Left colon (tissue), 2 donors: ENCODE data around the gene FRMD4A. TPM values are rescaled to one million over a fixed set of nuclear protein-coding genes. Genes with fewer than 3 reads are reported as not detected.
"Not testable (repeated sequence)": the region's sequence is repeated elsewhere in the genome, so short reads cannot be mapped to it uniquely, and the experiment has no call there.

Experiments
- ATAC-seq: fragments of 200-7000 bp; cut with Tn5 transposase; one replicate; pipeline ENCODE4 v1.9.1; 2020; ENCODE audit warnings: mild to moderate bottlenecking, moderate library complexity
- DNase-seq, 2 donors: peaks; one replicate each; pipeline ENCODE4 v3.0.0-alpha.2; 2020
- intact Hi-C, 2 donors: fragments of 100-400 bp; cut with DNase I in 1 of 2; cut with micrococcal nuclease in 1 of 2; formaldehyde crosslinking; loops; one replicate each; pipeline versions ENCODE4 v1.11.2 to v1.14.0; 2022; cut with DNase I, micrococcal nuclease
- total RNA-seq, 2 donors: library from RNA; stranded (reverse); fragmentation: NEBNext Ultra II Directional; extraction: Animal tissue kit (Norgen Biotek cat#: 25700); gene quantifications; one replicate each; pipeline ENCODE4 v1.2.1, GENCODE V29; 2021
- donor health status: DM: no; HTN: no; CAD: no.
- donor health status: DM: yes; HTN: yes; CAD: no.

The FRMD4A gene
- total RNA-seq, 2 donors from 2014 or later = 5.1 to 11.2 TPM

- ATAC-seq = no peak
- no peak for DNase-seq
- intact Hi-C loops = no loop called here
Observed at GRCh38 chr10:14173391-14173705, 157.4 kb downstream of the FRMD4A start.

GRCh38 chr10:14172336-14172950 lies 158.3 kb downstream of the FRMD4A start:
- DNase-seq = no peak
- ATAC-seq = no peak
- intact Hi-C loops = no loop called here

GRCh38 chr10:14171336-14171735 lies 159.4 kb downstream of the FRMD4A start:
- no peak for DNase-seq
- ATAC-seq = no peak
- intact Hi-C loops = no loop called here

GRCh38 chr10:14163377-14164086 lies 167.2 kb downstream of the FRMD4A start:
- intact Hi-C loops = no loop called here
- DNase-seq (no peak), ATAC-seq (no peak)

- intact Hi-C loops = no loop called here
- no peak for DNase-seq
- no peak for ATAC-seq
Observed at GRCh38 chr10:14162629-14163344, 167.9 kb downstream of the FRMD4A start.

- DNase-seq = no peak
- intact Hi-C loops = no loop called here
- no peak for ATAC-seq
Observed at GRCh38 chr10:14162061-14162460, 168.7 kb downstream of the FRMD4A start.

- ATAC-seq (no peak), DNase-seq (no peak)
Observed at GRCh38 chr10:14160299-14160698, 170.4 kb downstream of the FRMD4A start.

GRCh38 chr10:14158575-14158974 lies 172.1 kb downstream of the FRMD4A start:
- DNase-seq (no peak), ATAC-seq (no peak)
- intact Hi-C loops = no loop called here

More at GRCh38 chr10:14160299-14160698, 170.4 kb downstream of the FRMD4A start:
- intact Hi-C loops = no loop called here

GRCh38 chr10:14156104-14156503 lies 174.6 kb downstream of the FRMD4A start:
- ATAC-seq (no peak), DNase-seq (no peak)
- intact Hi-C loops = no loop called here

- intact Hi-C loops = no loop called here
- ATAC-seq = no peak
- DNase-seq = no peak
Observed at GRCh38 chr10:14153570-14154055, 177.1 kb downstream of the FRMD4A start.

GRCh38 chr10:14151571-14151970 lies 179.2 kb downstream of the FRMD4A start:
- DNase-seq = no peak
- intact Hi-C loops = no loop called here
- ATAC-seq = no peak

- DNase-seq = no peak
- intact Hi-C loops = no loop called here
Observed at GRCh38 chr10:14150526-14150925, 180.2 kb downstream of the FRMD4A start.

GRCh38 chr10:14146501-14146900 lies 184.2 kb downstream of the FRMD4A start:
- DNase-seq (no peak), ATAC-seq (no peak)
- intact Hi-C loops = no loop called here

More at GRCh38 chr10:14150526-14150925, 180.2 kb downstream of the FRMD4A start:
- ATAC-seq = no peak

GRCh38 chr10:14146025-14146424 lies 184.7 kb downstream of the FRMD4A start:
- ATAC-seq (no peak), DNase-seq (no peak)
- intact Hi-C loops = no loop called here

GRCh38 chr10:14144451-14144850 lies 186.3 kb downstream of the FRMD4A start:
- intact Hi-C loops = no loop called here
- ATAC-seq = no peak
- no peak for DNase-seq

GRCh38 chr10:14142606-14143250 lies 188.0 kb downstream of the FRMD4A start:
- intact Hi-C loops = no loop called here
- no peak for DNase-seq
- no peak for ATAC-seq

GRCh38 chr10:14141283-14141682 lies 189.4 kb downstream of the FRMD4A start:
- no peak for ATAC-seq
- no peak for DNase-seq
- intact Hi-C loops = no loop called here

GRCh38 chr10:14137391-14137790 lies 193.3 kb downstream of the FRMD4A start:
- no peak for ATAC-seq
- DNase-seq = no peak
- intact Hi-C loops = no loop called here

- intact Hi-C loops = not testable (repeated sequence)
Observed at GRCh38 chr10:14135196-14135595, 195.5 kb downstream of the FRMD4A start.

GRCh38 chr10:14134275-14134674 lies 196.4 kb downstream of the FRMD4A start:
- intact Hi-C loops = no loop called here
- ATAC-seq (no peak), DNase-seq (no peak)

More at GRCh38 chr10:14135196-14135595, 195.5 kb downstream of the FRMD4A start:
- not testable (repeated sequence) for ATAC-seq, DNase-seq
